Limb (tissue), 2 donors: ENCODE data around the gene SEH1L.
"Not testable (repeated sequence)": the region's sequence is repeated elsewhere in the genome, so short reads cannot be mapped to it uniquely, and the experiment has no call there.

Experiments used
- DNase-seq, 2 donors: peaks; one replicate each; pipeline ENCODE4 v3.0.0-alpha.2; 2016; ENCODE audit errors: extremely low spot score in 2 of 2

The SEH1L gene

DNA sequence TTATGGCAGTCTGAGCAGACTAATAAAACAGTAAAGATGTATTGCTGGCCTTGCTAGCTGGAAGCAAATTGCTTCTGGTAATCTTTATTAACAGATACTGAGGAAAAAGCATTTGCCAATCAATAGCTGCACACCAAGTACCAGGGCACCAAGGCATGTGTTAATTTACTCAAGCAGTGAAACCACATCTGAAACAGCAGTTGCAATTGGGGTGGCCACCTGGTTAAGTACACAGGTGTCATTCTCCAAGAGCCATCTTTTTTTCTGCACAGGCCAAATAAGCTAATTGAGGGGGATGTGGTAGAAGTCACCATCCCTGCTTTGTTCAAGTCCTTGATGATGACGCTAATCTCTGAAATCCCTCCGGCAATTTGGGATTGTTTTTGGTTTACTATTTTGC is 8.6 kb upstream of the SEH1L start:
- DNase-seq, result no peak

DNA sequence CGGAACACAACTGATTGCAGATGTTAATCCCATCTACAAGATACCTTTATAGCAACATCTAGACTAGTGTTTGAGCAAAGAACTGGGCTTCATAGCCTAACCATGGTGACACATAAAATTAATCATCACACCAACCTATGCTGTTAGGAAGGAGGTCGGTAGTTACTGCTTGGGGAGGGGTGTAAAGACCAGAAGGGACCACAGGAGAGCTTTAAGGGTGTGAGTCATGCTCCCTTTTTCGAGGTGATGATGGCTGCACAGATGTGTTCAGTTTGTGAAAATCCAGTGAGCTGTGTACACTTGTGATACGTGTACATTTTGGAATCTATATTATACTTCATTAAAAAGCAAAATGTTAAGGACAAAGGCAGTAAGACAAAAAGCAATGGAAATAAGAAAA is 4.6 kb upstream of the SEH1L start:
- DNase-seq, result no peak

DNA sequence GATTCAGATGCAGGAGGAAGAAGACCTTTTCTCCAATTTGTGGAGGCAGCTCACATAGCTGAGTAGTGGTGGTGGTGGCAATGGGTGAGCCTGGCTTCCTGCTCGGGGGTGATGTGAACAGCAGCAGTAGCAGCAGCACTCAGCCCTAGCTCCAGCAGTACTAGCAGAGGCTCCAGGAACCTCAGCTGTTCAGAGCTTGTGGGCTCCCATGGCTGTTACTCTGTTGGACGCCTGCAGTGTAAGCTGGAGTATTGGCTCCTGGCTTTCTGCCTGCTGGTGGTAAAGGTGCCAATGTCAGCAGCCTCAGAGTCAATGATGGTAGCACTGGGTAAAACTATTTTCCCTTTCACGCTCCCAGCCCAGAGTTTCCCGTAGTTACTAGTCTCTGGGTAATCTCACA is 3.1 kb upstream of the SEH1L start:
- DNase-seq, result peak in 1 of 2 donors; percentile 62

DNA sequence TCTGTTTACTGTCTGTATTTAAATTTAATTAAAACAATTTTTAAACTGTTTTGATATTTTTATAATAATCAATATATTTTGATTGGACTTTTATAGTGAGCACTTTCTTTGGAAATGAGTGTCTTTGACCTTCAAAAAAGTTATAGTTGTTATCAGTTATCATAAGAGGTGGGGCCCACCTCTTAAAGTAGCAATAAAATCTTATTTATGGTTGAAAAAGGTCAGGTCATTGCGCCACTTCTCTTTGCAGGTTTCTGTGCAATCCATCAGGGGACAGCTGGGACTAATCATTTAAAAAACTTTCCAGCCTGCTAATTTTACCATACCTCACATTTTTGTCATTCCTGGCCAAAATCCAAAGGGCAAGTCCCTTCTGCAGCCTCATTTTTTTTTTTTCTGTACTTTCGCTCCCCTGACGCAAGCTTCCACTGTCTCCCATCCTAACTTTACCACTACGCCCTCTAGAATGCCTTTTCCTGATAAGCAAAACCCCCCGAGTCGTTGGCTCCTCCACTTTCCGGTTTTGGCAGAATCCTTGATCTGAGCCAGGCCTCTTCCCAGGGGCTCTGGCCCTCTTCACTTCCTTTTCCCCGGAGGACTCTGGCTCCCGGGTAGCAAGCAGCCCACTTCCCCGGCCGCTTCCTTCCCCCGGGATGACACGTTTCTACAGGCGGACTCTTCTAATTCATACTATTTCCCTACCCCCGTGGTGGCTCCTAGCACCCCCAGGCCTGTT is 1.1 kb upstream of the SEH1L start:
- peak; percentile 24 to 60 for DNase-seq

DNA sequence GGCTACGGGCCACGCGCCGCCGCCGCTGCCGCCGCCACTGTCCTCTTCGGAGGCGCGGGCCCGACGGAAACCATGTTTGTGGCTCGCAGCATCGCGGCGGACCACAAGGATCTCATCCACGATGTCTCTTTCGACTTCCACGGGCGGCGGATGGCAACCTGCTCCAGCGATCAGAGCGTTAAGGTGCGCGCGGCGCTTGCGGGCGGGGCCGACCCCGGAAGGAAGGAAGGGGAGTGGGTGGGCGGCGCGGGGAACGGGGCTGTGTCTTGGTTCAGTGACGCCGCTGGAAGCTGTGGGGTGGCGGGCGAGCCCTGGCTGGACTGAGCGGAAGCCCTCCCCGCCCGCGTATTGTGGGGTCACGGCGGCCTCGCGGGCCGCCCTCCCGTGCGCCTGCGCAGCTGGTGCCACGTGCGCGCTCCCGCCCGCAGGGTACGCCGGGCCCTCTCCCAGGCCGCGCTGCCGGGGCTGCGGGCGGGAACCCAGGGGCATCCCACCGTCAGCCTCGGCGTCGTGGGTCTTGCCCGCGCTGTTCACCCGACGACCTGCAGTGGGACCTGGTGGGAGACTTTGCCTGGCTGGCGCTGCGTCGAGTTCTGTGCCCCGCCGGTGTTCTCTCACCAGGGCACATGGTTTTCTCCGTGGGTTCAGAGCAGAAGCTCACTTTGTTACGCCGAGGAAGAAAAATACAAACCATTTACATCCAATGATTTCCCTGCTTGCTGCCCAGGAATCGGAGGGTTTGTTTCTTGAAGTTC is 416 bp downstream of the SEH1L start:
- peak; percentile 91 to 94 for DNase-seq

DNA sequence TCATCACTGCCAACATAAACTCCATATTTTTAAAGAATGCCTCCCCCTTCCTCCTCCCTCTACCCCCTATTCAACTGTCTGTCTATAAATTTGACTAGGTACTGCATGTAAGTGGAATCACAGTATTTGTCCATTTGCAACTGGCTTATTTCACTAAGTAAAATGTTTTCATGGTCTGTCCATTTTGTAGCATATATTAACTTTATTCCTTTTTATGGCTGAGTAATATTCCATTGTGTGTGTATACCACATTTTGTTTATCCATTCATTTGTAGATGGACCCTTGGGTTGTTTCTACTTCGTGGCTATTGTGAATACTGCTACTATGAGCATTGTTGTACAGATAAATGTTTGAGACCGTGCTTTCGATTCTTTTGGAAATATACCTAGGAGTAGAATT is 10.7 kb downstream of the SEH1L start:
- no peak for DNase-seq

DNA sequence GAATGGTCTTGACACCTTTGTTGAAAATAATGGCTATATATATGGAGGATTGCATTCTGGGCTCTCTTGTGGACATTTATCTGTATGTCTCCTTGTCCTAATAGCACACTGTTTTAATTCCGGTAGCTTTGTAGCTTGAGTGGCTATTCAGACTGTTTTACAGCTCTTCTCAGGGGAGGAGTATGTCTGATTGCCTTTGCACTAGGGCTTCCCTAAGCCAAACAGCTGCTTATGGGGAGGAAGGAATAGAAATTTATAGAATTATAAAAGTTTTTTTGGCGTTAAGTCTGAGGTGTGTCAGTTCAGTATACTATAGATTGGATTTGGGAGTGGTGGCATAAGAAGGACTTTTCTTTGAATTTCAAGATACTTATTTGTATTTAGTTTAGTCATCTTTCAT is 12.6 kb downstream of the SEH1L start:
- no peak for DNase-seq

DNA sequence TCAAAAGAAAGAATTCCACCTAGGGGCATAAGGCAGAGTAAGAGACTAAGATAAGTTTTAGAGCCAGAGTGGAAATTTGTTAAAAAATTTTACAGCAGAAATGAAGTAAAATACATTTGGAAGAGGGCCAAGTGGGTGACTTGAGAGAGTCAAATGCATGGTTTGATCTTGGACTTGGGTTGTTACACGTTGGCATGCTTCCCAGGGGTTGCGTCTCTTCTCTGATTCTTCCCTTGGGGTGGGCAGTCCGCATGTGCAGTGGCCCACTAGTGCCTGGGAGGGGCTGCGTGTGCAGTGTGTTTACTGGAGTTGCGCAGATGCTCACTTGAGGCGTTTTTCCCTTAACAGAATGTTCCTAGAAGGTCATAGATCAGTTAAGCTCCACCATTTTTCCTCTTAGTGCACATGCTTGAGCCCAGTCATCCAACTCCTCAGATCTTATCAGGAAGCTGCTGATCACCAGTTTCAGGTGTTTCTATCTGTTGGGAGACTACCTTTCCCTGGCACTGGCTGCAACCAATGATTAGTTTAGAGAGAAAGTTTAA is 13.1 kb downstream of the SEH1L start:
- DNase-seq, result peak in 1 of 2 donors; percentile 42

DNA sequence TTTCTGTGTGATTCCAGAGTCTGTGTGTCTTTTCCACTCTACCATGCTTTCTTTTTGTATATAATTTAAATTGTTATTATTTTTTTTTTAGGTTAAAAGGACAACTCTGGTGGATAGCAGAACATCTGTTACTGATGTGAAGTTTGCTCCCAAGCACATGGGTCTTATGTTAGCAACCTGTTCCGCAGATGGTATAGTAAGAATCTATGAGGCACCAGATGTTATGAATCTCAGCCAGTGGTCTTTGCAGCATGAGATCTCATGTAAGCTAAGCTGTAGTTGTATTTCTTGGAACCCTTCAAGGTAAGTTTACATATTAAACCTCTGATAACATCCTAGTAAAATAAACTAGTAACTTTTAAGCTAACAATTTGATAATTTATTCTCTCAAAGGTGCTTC is 15.3 kb downstream of the SEH1L start:
- no peak for DNase-seq

DNA sequence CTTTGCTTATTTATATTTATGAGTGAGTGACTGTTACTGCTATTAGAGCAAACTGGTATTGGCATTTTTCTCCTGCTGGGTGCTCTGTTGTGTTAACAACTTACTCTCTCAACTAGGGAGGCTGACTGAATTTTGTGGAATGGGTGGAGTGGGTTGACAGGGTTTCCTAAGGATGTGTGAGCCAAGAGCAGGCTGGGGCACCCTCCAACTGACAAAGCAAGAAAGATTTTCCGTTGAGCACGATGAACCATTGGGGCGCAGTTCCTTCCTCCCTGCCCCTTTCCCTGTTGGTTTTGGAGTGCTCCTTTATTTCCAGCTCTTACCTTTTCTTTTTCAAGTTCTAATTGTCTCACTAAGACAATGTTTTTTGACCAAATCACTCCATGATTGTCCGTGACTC is 20.3 kb downstream of the SEH1L start:
- DNase-seq, result no peak

DNA sequence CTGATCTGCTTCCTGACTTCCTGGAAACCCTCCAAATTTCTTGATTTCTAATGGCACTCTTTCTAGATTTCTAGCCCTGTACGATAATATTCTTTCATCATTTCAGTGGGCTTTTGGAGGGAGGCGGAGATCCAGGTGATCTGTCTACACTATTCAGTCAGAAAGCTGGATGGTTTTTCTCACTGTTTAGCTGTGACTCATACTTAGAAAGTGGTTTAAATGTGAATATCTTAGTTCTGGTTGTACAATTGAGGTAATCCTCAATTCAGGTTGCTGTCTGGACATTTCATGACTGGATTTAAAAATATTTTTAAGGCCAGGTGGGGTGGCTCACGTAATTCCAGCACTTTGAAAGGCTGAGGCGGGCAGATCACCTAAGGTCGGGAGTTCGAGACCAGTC is 20.8 kb downstream of the SEH1L start:
- DNase-seq, result no peak

DNA sequence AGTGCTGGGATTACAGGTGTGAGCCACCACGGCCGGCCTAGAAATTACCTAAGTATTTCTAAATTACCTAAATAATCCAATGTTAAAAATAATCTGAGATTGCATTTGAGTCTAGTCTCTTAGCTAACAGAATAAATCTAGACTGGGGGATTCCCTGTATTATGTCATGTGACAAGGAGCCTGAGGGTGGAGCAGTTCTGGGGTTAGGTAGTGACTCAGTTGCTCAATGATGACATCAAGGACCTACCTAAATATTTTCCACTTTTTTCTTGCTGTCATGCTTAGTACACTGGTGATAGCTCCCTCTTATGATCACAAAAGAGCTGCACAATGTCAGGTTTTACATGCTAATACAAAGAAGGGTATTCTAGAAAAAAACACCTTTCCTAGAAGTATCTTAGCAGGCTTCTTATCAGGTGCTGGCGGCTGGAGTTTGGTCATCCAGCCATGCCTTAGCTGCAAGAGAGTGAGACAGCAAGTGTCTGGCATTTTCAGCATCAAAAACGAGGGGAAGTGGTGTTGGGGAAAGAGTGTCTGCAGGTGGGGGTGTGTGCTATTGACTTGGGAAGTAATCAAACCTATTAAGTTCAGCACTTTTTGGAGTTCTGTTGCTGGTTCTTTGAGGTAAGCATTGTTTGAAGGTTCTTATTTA is 25.9 kb downstream of the SEH1L start:
- DNase-seq, result no peak

DNA sequence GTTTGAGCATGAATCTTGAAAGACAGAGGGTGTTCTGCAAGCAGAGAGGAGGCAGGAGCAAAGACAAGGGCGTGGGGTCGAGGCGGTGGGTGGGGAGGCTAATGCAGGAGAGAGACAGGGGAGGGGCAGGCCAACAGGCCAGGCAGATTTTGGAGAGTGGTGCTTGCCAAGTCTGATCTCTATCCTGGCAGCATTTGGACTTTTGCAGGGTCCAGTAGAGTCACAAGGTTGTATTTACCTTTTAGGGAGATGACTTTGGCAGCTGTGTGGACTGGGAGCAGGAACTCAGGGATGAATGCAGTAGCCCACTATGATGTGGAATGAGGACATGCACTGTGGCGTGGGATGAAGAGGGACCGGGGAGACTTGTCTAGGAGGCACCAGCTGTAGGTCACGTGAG is 27.7 kb downstream of the SEH1L start:
- DNase-seq, result no peak

DNA sequence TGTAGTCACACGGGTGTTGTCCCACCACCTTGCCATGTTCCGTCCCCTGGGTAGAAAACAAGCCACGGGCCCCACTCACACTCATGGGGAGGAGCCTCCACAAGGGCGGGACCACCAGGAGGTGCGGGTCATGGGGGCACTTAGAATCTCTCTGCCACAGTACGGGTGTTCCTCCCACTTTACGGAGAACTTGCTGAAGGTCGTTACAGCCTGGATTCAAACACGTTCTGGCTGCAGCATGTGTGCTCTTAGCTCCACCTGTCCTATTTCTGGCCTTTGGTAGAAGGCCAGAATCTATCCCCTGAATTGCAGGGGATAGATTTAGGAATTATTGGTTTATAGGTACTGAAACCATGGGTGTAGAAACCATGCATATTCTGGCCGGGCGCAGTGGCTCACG is 28.5 kb downstream of the SEH1L start:
- DNase-seq, result no peak

DNA sequence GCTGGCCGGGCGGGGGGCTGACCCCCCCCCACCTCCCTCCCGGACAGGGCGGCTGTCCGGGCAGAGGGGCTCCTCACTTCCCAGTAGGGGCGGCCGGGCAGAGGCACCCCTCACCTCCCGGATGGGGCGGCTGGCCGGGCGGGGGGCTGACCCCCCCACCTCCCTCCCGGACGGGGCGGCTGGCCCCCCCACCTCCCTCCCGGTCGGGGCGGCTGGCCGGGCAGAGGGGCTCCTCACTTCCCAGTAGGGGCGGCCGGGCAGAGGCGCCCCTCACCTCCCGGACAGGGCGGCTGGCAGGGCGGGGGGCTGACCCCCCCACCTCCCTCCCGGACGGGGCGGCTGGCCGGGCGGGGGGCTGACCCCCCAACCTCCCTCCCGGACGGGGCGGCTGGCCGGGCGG is 32.3 kb downstream of the SEH1L start:
- DNase-seq, result not testable (repeated sequence)

DNA sequence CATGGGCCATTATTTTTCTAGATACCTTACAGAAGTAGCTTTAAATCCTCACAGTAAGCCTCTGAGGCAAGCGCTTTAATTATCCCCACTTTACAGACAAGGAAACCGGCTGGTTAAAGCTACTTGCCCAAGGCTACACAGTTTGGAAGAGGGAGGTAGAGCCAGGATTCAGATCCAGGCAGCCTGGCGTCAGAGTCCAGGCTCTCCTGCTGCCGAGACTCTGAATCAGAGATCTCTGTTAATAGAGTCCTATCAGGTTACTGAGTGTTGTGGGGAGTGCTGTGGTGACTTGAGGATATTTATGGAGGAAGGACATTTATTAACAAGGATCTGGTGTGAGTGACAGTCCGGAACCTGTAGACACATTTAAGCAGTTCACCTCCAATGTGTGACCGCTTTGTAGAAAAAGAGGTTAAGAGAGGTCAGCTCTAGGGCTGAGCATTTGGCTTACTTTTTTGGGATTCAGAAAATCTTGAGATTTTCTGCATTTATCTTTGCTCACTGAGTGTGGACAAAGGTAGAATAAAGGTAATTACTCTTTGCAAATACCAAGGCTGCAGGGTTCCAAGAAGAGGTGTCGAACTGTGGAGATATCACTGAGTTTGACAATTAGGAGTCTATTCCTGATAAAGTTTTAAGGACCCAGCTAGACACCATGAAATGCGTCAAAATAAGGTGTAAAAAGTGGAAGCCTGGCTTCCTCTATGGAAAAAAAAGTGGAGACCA is 41.7 kb downstream of the SEH1L start:
- DNase-seq, result no peak

DNA sequence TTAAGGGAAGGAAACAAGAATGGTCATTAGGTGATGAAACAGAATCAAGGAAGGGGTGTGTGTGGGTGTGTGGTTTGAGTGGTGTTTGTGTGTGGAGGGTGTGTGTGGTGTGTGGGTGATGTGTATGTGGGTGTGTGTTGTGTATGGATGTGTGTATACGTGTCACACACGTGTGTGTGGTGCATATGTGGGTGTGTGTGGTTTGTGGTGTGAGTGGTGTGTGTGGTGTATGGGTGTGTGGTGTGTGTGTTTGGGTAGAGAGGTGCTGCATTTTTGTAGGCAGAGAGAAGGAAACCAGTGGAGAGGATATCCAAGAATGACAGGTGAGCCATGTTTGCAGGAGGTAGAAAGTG is 42.3 kb downstream of the SEH1L start:
- DNase-seq, result no peak

DNA sequence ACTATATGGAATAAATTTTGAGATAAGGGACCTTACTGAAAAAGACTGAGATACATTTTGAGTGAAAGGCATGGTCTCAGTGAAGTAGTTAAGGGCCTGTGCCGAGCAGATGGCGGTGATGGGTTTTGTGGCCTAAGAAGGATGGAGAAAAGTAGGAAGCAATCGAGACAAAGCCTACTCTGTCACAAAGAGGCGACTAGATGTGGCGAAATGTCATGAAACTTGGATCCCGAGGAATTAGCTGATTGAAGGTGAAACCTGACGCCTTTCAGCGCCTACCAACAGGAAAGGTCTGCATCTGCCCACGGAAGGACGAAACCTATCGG is 42.8 kb downstream of the SEH1L start:
- no peak for DNase-seq

DNA sequence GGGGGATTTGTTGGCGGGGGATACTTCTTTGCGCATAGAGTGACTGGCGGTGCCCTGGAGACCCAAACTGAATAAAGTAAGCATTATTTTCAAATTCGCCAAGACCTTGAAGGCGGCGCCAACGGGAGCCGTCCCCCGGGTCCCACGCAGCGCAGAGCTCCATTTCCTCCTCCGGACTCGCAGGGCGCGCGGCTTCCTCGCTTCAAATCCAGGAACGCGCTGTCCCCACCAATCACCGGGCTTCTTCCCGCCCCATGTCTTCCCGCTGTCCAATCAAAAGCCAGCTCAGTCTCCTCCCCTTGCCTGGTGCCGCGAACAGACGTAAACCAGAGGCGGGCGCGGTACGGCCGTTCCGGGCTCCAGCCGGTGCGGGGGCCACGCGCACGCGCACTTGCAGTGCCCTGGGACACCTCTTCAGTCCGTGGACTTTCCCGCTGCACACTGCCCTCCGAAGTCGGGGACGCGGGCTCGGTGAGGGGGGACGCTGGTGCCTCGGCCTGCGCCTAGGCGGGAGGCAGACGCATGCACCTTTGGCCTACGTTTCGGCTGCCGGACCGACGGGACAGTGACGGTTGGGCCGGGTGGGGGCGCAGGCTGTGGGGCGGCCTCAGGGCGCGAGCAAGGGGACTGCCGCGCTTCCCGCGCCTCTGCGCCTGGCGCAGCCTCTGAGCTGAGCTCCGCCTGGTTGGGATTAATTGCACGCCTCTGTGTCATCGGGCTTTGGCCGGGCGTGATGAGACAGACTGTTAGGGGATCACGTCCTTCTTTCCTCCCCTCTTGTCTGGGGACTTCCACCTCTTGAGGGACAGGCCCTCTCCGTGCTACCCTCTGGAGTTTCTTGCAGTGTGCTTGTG is 43.4 kb downstream of the SEH1L start, which contains the start of gene CEP192:
Gene CEP192, plus strand, starts transcription at position 396 of the 854 bp plus-strand sequence. CDS start 8,063 bp downstream, outside the sequence.
- DNase-seq, result peak; percentile 97 to 99

DNA sequence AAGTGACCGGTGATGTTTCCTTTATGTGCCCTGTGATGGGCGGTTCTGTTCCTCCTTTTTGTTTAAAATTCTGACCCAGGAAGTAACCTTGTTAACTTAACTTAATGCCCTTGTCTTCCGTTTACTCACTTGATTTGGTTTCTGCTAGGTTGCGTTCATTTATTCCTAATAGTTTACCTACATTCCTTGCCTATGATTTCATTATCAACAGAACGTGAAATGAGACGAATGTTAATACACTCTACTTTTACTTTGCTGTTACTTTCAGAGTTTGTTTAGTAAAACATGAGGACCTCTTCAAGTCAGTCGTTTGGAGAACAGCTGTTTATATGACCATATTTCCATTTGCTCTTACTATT is 44.0 kb downstream of the SEH1L start:
- DNase-seq, result no peak

DNA sequence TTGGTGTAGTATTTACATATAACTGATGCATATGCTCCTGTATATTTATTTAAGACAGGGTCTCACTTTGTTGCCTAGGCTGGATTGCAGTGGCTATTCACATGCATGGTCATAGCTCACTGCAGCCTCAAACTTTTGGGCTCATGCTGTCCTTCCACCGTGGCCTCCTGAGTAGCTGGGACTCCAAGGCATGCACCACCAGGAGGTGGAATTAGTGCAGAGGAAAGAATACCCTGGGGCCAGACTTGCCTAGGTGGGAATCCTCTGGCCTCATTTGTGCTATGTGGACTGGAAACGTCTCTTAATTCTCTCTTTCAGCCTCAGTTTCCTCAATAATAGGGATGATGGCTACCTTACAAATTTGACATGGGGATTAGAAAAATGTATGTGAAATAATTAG is 45.6 kb downstream of the SEH1L start:
- DNase-seq, result no peak
